HG03025 (cell line): ENCODE measurements around the gene VBP1.
"Not testable (repeated sequence)": the region's sequence is repeated elsewhere in the genome, so short reads cannot be mapped to it uniquely, and the experiment has no call there.

ENCODE experiments used
- ATAC-seq: cut with Tn5 transposase; IDR thresholded peaks from one replicate; pipeline ENCODE4 v1.9.1; 2021; ENCODE audit warnings: mild to moderate bottlenecking, moderate library complexity; ENCODE audit not compliant: unreplicated experiment, low FRiP score

Gene VBP1

DNA sequence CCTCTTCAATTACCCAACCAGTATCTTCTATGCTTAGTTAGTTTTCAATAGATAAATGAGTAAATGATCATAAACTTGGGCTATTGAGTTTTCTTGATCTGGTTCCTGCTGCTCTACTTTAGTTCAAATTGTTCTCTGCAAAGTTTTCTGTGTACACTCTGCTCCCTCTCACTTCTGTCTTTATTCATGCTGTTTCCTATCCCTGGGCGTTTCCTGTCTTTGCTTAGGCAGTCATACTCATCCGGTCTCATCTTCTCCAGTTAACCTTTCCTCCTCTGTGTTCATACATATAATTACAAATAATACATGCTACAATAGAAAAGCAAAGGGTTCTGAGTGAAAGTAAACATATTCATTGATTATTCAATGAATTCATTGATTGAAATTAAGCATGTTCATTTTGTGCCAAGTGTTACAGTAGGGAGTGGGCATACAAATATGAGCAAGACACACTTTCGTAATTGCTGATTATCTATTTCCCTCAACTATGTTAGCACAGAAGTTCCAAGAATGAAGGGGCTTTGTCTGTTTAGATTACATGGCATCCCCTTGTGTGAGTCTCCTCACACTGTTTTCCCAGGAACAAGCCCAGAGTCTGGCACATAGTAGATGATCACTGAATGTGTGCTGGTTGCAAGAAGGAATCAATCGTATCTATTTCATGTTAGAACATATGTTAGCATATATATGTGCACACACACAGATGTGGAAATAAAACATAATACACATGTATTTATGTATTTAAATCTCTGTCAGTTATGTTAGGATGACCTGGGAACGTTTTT, 46.9 kb downstream of the VBP1 start:
- no peak for ATAC-seq

DNA sequence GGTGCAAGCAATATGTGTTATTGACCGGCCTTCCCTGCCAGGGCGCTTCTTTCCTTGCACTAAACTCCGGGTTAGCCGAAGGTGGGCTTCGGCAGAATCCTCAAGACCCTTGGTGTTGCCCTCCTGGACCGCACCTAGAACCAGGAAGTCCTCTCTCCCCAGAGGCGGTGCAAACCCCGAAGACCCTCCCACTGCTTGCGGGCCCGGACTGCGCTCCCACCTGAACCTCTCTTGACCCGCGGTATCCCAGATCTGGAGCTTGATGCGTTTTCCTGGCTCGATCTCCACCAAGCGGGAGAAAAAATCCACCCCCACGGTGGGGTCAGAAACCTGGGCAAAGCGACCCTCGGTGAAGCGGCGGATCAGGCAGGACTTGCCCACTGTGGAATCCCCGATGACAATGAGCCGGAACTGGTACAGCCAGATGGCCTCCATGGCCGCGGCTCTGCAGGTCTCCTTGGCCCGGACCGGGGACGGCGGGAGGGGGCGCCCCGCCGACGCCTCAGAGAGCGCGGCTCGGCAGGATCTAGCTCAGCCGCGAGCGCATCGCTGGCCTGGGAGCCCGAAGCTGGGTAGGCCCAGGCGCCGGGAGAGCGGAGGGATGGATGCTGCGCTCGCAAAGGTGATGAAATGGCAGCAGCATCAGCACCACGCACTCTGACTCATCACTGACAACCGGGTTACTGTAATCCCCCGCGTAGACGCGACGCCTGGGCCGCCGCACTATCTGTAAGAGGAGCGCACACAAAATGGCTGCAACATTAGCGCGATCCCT, 47.8 kb downstream of the VBP1 start, which contains the start of gene RAB39B:
Gene RAB39B (minus strand): TSS at position 638 of the 775 bp plus-strand sequence. CDS start 203 bp downstream, at position 435.
- peak; percentile 75 for ATAC-seq

DNA sequence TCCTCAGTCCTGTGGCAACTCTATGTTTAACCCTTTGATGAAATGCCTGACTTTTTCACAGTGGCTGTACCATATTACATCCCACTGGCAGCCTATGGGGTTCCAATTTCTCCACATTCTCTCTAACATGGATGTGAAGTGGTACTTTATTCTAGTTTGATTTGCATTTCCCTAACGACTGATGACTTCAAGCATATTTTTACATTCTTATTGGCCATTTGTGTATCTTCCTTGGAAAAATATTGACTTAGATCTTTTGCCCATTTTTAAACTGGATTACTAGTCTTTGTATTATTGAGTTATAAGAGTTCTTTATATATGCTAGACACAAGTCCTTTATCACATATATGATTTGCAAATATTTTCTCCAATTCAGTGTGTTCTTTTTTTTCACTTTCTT, 50.2 kb downstream of the VBP1 start:
- ATAC-seq, result no peak

DNA sequence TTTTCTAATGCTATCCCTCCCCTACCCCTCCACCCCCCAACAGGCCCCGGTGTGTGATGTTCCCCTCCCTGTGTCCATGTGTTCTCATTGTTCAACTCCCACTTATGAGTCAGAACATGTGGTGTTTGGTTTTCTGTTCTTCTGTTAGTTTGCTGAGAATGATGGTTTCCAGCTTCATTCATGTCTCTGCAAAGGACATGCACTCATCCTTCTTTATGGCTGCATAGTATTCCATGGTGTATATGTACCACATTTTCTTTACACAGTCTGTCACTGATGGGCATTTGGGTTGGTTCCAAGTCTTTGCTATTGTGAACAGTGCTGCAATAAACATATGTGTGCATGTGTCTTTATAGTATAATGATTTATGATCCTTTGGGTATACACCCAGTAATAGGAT, 51.7 kb downstream of the VBP1 start:
- ATAC-seq, result not testable (repeated sequence)

DNA sequence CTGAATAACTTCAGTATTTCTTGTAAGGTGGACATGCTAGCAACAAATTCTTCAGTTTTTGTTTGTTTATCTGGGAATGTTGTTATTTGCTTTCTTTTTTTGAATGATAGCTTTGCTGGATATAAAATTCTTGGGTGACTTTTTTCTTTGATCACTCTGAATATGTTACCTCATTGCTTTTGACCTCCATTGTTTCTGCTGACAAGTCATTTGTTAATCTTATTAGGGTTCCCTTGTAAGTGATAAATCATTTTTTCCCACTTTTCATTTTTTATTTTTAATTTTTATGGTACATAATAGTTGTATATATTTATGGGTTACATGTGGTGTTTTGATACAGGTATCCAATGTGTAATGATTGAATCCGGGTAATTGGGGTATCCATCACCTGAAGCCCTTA, 54.7 kb downstream of the VBP1 start:
- no peak for ATAC-seq

DNA sequence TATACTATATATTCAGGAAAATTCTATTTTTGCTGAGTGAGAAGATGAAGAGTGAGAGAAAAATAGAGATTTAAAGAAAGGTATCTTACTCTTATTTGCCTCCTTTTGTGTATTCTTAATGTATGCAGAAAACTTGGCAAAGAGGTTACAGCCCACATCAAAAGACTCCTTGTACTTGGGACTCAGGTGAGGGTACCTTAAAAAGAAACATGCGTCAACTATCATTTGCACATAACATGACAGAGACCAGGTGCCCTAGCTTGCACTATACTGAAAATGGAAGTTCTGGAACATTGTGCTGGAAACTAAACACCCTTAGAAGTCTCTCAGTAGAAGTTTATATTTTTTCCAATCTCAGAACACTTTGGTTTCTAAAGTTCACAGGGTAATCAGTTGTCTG, 63.6 kb downstream of the VBP1 start:
- ATAC-seq, result no peak
